HUES48 (cell line): ENCODE measurements around the gene UBE2K.
"Not testable (repeated sequence)": the region's sequence is repeated elsewhere in the genome, so short reads cannot be mapped to it uniquely, and the experiment has no call there.

ENCODE experiments used
- H3K27ac ChIP-seq: one replicate; pipeline ENCODE4 v1.7.0; 2013; ENCODE audit warnings: low read depth, low read length, inconsistent platforms
- H3K27me3 ChIP-seq: 2 replicates; pipeline ENCODE4 v1.6.1; 2013; ENCODE audit warnings: mild to moderate bottlenecking, low read length; ENCODE audit not compliant: control insufficient read depth, insufficient read depth
- H3K36me3 ChIP-seq: 2 replicates; pipeline ENCODE4 v1.6.1; 2013; ENCODE audit warnings: low read length; ENCODE audit not compliant: control insufficient read depth, insufficient read depth
- H3K4me1 ChIP-seq: 2 replicates; pipeline ENCODE4 v1.6.1; 2013; ENCODE audit warnings: mild to moderate bottlenecking, low read length; ENCODE audit not compliant: control insufficient read depth, insufficient read depth
- H3K4me3 ChIP-seq: 2 replicates; pipeline ENCODE4 v1.5.1; 2013; ENCODE audit warnings: mild to moderate bottlenecking, low read depth, low read length
- H3K9ac ChIP-seq: 2 replicates; pipeline ENCODE4 v1.6.1; 2013; ENCODE audit warnings: mild to moderate bottlenecking, low read depth, low read length, moderate library complexity
- H3K9me3 ChIP-seq: 2 replicates; pipeline ENCODE4 v1.6.1; 2013; ENCODE audit warnings: low read length; ENCODE audit not compliant: control insufficient read depth, insufficient read depth

Gene UBE2K

DNA sequence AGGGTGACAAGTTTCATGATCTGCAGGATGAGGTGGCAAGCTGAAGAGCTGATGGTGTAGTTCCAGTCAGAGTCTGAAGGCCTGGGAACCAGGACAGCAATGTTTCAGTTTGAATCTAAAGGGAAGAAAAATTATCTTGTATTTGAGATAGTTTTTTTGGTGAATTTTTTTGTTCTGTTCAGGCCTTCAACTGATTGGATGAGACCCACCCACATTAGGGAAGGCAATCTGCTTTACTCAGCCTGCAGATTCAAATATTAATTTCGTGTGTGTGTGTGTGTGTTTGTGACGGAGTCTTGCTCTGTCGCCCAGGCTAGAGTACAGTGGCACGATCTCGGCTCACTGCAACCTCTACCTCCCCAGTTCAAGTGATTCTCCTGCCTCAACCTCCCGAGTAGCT is 37.2 kb upstream of the UBE2K start:
- Histone ChIP-seq H3K27me3 (no peaks in the 10 kb centered on the region), H3K4me3 (no peak overlapping the region), H3K36me3 (no peaks in the 10 kb centered on the region), H3K9me3 (no peaks in the 10 kb centered on the region), H3K27ac (no peak overlapping the region), H3K9ac (no peak overlapping the region), H3K4me1 (no peaks in the 10 kb centered on the region)

DNA sequence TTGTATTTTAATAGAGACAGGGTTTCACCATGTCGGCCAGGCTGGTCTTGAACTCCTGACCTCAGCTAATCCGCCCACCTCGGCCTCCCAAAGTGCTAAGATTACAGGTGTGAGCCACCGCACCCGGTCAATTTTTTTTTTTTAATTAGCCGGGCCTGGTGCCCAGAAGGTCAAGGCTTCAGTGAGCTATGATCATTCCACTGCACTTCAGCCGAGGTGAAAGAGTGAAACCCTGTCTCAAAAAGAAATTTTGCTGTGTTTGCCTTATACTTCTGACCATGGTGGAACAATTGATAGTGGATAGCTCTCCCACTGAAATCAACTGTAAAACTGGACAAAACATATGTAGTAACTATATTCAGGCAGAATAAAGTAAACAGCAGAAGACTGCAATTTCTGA is 35.3 kb upstream of the UBE2K start:
- no peak overlapping the region for H3K9ac ChIP-seq
- H3K4me1 ChIP-seq = no peaks in the 10 kb centered on the region
- H3K4me3 ChIP-seq = no peak overlapping the region
- H3K27ac ChIP-seq = no peak overlapping the region
- no peaks in the 10 kb centered on the region for H3K36me3 ChIP-seq
- H3K9me3 ChIP-seq = no peaks in the 10 kb centered on the region
- no peaks in the 10 kb centered on the region for H3K27me3 ChIP-seq

DNA sequence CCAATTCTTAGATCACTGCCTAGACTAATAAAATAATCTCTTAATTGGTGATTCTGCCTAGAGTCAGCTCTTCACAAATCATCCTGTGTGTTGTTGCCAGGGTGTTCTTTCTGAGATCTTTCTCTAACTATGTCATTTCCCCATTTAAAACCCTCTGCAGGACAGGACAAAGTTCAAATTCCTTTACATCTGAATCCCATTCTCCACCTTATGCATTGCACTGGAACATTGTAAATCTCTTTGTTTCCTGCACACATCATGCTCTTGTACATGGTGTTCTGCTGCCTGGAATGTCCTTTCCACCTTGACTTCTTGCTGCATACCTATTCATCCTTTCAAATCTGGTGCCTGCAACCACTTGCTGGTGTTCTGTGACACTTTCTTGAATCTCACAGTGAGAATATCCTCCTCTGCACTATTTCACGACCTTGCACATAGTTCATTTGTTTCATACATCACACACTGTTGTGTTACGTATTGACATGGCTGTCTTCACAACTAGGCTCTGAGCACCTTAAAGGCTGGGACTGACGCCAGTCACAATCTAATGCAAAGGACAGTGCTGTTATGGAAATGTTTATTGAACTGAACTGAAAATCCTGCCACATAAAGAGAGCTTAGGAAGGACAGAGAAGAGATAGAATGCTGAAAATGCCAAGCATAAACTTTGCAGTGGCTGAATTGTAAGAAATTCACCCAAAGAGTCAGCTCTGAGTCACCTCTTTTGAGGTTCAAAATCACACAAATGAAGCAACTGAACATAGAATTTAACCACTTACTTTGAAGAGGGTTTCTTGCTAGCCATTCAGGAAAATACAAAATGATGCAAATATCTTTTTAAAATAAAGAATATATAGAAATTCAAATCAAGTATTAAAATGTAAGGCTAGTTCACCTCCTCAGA is 32.9 kb upstream of the UBE2K start:
- Histone ChIP-seq H3K4me3 (no peak overlapping the region), H3K27ac (no peak overlapping the region), H3K27me3 (no peaks in the 10 kb centered on the region)

DNA sequence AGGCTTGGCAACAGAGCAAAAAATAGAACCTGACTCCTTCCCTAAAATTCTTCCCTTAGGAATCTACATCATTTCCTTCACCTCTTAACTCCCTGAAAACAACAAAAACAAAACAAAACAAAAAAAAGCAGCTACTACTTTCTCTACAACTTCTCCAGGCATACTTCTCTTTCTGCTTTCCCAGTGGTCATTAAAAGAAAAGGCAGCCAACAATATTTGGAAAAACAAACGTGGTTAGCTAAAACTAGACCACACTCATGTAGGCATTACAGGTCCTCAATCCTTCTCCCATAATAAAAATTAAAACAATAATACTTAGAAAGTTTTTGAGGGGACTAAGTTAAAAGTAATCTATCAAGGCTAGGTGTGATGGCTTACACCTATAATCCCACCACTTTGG is 30.2 kb upstream of the UBE2K start:
- H3K9ac ChIP-seq = no peak overlapping the region
- H3K4me1 ChIP-seq = no peaks in the 10 kb centered on the region
- no peaks in the 10 kb centered on the region for H3K9me3 ChIP-seq
- H3K27ac ChIP-seq = no peak overlapping the region
- no peak overlapping the region for H3K4me3 ChIP-seq
- H3K27me3 ChIP-seq = no peaks in the 10 kb centered on the region
- no peaks in the 10 kb centered on the region for H3K36me3 ChIP-seq

More for the DNA sequence above, 32.9 kb upstream of the UBE2K start:
- H3K9me3 ChIP-seq = no peaks in the 10 kb centered on the region
- H3K4me1 ChIP-seq = no peaks in the 10 kb centered on the region
- no peak overlapping the region for H3K9ac ChIP-seq
- no peaks in the 10 kb centered on the region for H3K36me3 ChIP-seq

DNA sequence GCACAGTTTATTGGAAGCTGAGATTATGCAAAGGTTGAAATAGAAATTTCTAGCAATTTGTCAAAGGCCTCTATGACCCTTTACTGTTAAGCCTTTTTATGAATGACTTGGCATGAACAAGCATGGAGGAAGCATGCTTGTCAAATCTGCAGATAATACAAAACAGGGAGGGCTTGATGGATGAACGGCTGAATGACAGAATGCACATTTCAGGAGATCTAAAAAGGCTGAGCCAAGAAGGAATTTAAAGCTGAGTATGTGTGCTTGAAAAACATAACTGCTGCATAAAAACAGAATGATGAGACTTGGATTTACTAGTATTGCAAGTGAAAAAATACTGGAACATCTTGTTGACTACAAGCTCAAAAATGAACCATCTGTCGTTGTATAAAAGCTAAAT is 29.0 kb upstream of the UBE2K start:
- Histone ChIP-seq H3K27me3 (no peaks in the 10 kb centered on the region), H3K27ac (no peak overlapping the region), H3K36me3 (no peaks in the 10 kb centered on the region), H3K9me3 (no peaks in the 10 kb centered on the region), H3K4me3 (no peak overlapping the region), H3K4me1 (no peaks in the 10 kb centered on the region), H3K9ac (no peak overlapping the region)

DNA sequence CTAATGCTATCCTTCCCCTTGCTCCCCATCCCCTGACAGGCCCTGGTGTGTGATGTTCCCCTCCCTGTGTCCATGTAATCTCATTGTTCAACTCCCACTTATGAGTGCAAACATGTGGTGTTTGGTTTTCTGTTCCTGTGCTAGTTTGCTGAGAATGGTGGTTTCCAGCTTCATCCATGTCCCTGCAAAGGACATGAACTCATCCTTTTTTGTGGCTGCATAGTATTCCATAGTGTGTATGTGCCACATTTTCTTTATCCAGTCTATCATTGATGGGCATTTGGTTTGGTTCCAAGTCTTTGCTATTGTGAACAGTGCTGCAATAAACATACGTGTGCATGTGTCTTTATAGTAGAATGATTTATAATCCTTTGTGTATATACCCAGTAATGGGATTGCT is 27.6 kb upstream of the UBE2K start:
- not testable (repeated sequence) for H3K27me3 ChIP-seq, H3K4me3 ChIP-seq, H3K9ac ChIP-seq, H3K36me3 ChIP-seq, H3K4me1 ChIP-seq, H3K9me3 ChIP-seq, H3K27ac ChIP-seq

DNA sequence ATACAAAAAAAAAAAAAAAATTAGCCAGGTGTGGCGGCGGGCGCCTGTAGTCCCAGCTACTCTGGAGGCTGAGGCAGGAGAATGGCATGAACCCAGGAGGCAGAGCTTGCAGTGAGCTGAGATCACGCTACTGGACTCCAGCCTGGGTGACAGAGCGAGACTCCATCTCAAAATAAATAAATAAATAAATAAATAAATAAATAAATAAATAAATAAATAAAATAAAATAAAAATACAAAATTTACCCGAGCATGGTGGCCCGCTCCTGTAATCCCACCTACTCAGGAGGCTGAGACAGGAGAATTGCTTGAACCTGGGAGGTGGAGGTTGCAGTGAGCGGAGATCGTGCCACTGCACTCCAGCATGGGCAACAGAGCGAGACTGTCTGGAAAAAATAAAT is 22.3 kb upstream of the UBE2K start:
- not testable (repeated sequence) for H3K9me3 ChIP-seq, H3K27me3 ChIP-seq, H3K9ac ChIP-seq, H3K36me3 ChIP-seq, H3K4me1 ChIP-seq, H3K4me3 ChIP-seq, H3K27ac ChIP-seq

DNA sequence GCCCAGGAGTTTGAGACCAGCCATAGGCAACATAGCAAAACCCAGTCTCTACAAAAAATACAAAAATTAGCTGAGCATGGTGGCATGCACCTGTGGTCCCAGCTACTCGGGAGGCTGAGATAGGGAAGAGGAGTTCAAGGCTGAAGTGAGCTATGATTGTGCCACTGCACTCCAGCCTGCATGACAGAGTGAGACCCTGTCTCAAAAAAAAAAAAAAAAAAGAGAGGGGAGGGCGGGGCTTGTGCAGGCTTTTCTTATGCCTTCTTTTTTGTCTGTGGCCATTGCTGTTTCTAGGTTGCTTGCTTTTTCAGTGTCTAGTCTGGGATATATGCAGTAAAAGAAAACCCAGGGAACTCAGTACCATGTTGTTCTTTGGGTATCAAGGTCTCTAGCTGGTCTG is 16.9 kb upstream of the UBE2K start:
- not testable (repeated sequence) for H3K9me3 ChIP-seq, H3K27me3 ChIP-seq, H3K9ac ChIP-seq, H3K4me1 ChIP-seq, H3K4me3 ChIP-seq, H3K27ac ChIP-seq, H3K36me3 ChIP-seq

DNA sequence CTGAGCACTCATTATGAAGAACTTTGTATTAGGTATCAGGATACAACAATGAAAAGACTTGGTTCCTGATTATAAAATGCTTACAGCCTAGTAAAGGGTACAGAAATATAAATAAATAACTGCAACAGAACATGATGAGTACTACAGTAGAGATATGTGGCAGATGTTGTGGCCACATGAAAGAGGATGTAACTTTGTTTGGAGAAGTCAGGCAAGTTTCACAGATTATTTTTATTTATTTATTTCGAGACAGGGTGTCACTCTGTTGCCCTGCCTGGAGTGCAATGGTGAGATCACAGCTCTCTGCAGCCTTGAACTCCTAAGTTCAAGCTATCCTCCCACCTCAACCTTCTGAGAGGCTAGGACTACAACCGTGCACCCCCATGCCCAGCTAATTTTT is 15.8 kb upstream of the UBE2K start:
- Histone ChIP-seq H3K27me3 (no peaks in the 10 kb centered on the region), H3K9me3 (no peaks in the 10 kb centered on the region), H3K9ac (no peak overlapping the region), H3K4me3 (no peak overlapping the region), H3K27ac (no peak overlapping the region), H3K4me1 (no peaks in the 10 kb centered on the region), H3K36me3 (no peaks in the 10 kb centered on the region)

DNA sequence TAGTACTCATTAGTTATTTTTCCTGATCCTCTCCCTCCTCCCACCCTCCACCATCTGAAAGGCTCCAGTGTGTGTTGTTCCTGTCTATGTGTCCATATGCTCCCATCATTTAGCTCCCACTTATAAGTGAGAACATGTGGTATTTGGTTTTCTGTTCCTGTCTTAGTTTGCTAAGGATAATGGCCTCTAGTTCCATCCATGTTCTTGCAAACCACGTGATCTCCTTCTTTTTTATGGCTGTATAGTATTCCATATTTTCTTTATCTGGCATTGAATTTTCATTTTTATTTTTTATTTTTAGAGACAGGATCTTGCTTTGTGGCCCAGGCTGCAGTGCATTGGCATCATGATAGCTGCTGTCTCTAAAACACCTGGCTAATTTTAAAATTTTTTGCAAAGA is 11.9 kb upstream of the UBE2K start:
- no peaks in the 10 kb centered on the region for H3K36me3 ChIP-seq
- no peak overlapping the region for H3K27ac ChIP-seq
- no peaks in the 10 kb centered on the region for H3K27me3 ChIP-seq
- no peak overlapping the region for H3K4me3 ChIP-seq
- no peak overlapping the region for H3K9ac ChIP-seq
- no peaks in the 10 kb centered on the region for H3K4me1 ChIP-seq
- no peaks in the 10 kb centered on the region for H3K9me3 ChIP-seq

DNA sequence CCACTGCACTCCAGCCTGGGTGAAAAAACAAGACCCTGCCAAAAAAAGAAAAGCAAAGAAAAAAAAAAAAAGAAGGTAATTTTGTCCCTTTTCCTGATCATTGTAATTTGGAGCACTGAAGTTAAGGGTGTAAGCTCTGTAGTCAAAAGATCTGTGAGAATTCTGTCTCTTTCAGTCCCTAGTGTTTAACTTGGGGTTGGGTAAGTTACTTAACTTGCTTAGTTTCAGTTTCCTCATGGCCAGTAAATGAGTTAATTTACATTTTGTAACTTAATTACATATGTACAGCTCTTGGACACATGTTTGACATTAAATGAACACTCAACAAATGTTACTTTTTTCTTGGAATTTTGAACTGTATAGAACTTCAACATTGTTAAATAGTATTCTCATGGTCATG is 10.9 kb upstream of the UBE2K start:
- Histone ChIP-seq H3K36me3 (no peaks in the 10 kb centered on the region), H3K9ac (no peak overlapping the region), H3K27me3 (no peaks in the 10 kb centered on the region), H3K9me3 (no peaks in the 10 kb centered on the region), H3K27ac (no peak overlapping the region), H3K4me3 (no peak overlapping the region), H3K4me1 (no peaks in the 10 kb centered on the region)
